Embryonic facial prominence (tissue), 1 donor: ENCODE data around the gene PRKN.

ENCODE experiments used
- DNase-seq: peaks from one replicate; pipeline ENCODE4 v3.0.0-alpha.2; 2016; ENCODE audit errors: extremely low spot score

The PRKN gene

DNA sequence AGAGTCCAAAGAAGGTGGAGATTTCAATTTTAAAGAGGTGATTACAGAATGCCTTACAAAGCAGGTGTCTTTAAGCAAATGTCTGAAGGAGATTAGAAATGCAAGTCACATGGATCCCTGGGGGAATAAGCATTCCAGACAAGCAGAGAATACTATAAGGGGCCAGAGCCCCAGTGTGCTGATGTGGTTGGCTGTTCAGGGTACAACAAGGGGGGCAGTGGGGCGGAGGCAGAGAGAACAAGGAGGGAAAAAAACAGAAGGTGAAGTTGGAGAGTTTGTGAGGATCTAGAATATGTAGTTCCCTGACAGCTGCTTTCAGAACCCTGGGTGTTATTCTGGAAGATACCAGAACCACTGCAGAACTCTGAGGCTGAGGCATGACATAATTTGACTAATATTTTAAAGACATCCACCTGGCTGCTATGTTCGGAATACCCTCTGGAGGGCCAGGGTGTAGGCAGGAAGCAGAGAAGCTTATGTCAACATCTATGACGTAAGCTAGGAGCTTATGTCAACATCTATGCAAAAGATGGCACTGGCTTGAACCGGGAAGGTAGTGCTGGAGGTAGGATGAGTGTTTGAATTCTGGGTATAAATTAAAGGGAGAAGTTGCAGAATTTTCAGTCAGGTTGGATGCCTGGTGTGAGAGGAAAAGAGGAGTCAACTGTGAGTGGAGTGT is 1177.5 kb downstream of the PRKN start:
- no peak for DNase-seq

DNA sequence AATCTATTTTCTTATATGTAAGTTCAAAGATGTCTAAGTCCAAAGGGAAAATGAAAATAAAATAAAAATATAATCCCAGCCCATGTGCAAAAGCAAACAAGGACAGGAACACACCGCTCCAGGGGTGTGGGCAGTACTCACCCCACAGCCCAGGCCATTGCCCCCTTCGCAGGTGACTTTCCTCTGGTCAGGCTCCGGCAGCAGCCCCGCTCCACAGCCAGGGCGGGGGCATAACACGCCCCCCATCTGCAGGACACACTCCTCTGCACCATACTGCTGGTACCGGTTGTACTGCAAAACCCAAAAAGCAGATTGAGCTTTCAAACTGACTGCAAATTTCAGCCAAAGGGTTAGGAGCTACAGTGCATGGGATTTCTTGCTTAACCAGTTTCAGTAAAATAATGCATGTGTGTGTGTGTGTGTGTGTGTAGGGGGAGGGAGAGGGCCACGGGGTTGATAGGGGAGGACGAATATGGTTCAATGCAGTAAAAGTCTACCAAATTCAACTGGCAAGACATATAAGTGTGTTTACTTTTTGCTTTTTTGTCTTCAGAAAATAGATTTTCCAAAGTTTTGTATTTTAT is 1178.8 kb downstream of the PRKN start:
- no peak for DNase-seq

DNA sequence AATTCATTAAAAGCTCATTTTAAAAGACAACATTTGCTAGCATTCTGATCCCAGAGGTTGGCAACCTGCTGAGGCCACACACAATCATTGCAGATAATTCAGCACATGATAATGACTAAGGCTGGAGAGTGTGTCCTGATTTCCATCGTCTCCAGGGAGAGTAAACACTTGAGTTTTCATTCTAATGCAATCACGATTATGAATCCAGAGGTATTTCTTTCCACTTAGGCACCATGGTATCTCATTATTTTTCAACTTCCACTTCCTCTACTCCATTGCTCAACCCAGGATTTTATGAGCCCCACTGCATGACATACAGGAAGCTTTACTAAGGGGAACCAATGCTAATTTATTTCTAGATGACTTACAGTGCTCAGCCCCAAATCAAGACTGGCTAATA is 1179.9 kb downstream of the PRKN start:
- DNase-seq: no peak

DNA sequence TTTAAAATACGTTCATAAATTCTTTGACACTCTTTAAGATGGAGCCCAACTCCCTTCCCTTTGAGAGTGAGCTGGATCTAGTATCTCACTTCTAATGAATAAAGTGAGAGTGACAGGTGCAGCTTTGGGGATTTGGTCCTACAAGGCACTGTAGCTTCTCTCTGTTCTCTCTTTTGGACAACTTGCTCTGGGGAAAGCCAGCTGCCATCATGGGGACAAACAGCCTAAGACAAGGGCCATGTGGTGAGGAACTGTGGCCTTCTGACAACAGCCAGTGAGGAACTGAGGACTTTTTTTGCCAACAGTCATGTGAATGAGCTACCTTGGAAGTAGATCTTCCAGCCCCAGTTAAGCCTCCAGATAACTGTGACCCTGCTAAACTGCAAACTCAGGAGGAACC is 1180.9 kb downstream of the PRKN start:
- DNase-seq: no peak

DNA sequence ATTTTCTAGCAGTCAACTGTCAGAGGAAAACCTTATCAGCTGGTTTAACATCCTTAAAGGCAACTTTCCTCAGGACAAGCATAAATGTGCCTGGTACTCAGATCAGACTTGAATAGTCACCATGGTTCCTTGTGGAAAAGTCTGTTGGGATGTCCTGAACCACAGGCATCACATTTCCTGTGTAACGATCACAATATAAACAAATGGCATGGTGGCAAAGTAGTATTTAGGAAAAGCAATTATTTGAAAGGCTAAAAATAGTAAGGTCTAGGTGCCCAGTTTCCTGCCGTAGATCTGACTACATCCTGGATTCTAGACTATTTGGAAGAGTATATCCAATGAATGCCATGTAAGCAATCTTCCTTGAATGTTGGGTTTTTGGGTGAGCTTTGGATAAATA is 1181.8 kb downstream of the PRKN start:
- DNase-seq: no peak

DNA sequence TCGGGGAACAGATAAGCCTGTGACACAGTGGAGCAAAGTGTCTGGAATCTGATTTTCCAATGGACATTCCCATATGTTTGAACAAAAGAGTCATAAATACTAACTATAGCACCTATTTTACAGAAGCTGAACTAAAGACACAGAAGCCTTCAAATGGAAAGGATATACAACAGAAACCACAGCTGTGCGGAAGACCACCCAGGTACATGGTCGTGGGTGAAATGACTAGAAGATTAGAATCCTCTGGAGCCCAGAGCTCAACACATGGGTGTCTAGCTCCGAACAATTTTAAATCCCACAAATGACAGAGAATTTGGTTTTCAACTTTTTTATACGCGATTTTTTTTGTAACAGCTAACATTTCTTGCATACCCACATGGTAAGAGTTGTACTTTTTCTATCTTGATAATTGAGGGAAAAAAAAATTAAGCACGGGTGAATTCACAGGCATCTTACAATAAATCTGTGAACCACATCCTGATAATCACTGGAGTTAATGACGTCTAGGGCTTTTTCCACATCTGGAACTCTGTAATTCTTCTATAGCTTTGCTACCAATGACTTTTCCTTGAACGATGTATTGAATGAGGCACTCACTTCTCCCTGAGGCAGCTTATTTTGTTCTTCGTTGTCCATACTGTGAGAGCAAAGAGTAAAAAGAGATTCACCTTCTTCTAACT is 1182.6 kb downstream of the PRKN start:
- no peak for DNase-seq

DNA sequence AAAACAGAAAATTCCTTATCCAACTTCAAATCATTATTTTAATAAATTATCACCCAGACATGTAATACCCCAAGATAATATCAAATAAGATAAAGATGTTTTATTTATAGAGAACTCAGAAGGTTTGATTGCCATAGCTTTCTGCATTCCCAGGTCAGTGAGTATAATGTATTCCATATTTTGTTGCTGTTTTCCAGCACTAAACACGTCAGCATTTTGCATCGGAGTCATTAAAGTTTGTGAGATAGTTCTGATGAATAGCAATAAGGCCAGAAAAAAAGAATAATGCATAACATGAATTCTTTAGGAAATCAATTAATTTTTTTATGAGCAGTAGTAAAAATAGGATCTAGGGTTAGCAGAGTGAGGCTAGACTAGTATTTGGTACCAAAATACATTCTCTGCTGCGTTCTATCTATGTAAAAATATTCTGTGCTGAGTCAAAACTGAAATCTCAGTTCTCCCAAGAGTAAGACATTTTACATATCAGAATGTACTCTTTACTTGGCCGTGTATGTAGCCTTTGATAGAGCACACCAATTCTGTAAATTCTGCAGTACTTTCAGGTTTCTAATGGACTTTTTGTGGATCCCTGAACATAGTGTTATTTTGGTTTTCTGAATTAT is 1183.8 kb downstream of the PRKN start:
- no peak for DNase-seq

DNA sequence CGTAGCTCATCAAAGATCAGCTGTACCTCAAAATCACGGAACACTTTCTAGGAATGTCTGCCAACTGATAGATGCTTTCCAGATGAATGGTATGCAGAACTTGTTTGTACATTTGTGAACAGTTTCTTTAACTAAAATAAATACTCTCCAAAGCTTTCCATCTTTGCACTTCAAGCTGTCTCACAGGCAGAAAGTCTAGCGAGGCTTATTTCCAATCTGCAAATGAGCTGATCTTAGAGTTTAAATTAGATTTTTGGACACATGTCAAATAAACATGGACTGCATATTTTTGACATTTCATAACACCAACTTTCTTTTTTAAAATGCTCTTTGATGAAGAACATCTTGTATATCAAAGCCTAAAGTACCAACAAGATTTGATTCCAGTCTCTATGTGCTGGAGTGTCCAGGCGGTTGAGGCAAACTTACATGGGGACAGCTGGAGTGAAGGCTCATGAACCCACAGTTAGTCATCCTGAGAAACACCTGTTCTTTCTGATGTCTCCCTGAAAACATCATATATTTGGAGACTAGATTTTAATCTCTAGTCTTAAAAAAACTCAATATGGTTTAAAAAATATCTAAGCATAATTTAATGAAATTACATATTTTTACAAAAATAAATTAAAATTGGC is 1185.1 kb downstream of the PRKN start:
- no peak for DNase-seq

DNA sequence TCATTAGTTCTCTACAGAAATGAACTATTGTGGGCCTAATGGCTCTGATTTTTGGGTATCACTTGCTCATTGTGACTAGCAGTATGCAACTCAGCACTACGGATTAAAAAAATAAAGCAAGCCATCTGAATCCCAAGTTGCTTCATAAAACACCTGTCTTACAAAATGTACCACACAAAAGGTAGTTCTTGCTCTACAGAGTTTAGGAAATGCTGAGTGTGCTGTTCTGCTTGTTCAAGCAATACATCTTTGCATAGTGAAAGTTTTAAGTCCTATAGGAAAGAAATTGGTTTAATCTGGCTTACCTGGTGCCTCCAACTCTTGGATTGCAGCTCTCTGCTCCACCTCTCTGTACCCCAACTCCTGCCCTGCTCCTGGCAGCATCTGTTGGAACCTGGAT is 1187.0 kb downstream of the PRKN start:
- no peak for DNase-seq

DNA sequence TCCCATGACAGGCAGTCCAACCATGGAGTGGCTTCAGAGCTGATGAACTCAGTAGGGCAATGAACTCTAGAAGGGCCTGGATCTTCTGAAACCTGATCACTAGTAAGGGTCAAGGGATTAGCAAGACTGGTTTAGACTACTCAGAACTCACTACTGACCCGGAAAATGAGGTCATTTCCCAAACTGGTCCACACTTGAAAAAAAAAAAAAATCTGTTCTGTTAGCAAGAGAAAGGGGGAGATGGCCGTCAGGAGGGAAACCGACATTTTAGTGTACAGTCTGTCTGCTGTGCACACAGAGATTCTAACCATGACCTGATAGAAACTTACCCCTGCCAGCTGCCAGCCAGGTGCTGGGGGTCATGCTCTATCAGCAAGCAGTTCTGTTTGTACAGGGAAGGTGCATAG is 1191.3 kb downstream of the PRKN start:
- DNase-seq: no peak

DNA sequence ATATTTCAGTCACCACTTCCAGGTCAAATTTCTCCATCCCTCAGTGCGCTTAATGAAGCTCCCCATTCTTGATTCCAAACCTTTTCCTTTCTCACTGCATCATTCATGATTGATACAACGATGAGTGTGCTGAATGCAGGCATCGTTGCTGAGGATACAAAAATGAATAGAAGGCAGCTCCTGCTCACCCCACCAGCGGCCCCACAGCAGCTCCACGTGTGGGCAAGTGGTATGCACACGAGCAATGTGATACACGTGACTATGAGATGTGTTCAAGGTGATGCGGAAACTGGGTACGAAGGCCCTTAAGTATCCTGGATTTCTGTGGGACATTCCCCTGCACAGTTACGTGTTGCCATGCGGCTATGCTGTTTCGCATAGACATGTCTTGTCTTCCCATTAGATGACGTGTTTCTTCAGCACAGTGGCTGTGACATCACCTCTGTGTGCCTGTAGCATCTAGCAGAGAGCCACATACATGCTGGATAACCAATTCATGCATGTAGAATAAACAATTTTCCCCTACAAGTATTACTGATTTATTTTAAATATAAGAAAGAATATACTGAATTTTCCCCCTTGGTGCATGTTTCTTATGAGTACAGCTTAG is 1193.2 kb downstream of the PRKN start:
- no peak for DNase-seq

DNA sequence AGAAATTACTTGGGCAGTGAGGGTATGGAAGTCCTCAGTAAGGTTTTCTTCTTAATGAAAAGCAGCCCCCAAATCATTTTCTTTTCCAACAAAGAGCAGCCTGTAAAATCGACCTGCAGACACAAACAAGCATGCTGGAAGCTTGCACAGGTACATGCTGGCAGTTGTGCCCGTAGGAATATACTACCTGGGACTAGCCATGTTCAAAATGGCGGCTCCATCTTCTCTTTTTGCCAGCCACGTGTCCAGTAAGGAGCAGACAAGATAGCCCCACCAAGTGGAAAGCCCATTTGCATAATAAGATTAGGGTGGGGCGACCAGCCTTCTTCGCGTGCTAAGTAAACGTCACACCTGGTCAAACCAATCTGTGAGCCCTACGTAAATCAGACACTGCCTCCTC is 1194.3 kb downstream of the PRKN start:
- no peak for DNase-seq

DNA sequence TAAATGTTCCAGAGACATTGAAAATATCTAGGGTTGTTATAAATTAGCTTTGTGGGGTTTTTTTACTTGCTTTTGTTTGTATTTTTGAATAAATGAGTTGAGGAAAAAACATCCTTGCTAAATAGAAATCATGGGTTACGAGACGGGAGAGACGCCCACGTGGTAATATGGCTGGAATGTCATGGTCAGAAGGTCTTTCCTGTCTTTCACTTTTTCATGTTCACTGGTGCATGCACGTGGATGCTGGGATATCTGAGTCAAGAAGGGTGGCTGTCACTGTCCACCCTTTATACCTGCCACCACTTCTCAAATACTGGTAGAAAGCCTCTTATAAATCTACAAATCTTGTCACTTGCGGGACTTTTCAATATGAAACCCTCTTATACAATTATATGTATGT is 1195.0 kb downstream of the PRKN start:
- no peak for DNase-seq

DNA sequence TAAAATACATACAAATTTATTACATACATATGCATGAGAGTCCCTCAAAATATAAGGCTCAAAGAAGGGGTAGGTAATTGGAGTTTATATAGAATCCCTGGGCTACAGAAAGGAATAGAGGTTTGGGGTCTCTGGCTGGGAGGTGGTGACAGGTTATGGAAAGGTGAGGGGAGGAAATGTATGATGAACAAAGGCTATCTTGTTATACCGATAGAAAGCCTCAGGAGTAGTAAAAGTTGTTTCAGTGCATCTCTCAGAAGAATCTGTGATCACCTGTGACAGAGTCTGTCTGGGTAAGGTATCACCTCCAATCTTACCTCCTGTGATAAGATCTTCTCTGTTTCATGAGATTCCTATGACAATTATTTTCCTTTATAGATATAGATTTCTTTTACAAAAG is 1200.8 kb downstream of the PRKN start:
- DNase-seq: no peak

DNA sequence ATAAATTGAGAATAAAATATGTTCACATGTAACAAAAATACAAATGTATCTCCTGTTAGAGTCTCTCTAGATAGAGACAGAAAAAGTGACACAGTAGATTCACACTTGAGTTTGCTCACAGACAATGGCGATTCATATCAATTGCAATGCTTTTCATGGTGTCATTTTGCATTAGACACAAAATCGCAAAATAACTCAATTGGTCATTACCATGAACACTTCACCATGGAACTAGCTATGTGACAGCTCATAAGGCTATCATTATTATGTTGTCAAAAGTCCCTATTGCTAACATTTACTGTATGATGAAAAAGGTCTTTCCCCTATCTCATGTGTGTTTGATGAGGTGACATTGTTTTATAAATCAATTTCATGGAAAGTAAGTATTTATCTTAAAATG is 1204.2 kb downstream of the PRKN start:
- DNase-seq: no peak

DNA sequence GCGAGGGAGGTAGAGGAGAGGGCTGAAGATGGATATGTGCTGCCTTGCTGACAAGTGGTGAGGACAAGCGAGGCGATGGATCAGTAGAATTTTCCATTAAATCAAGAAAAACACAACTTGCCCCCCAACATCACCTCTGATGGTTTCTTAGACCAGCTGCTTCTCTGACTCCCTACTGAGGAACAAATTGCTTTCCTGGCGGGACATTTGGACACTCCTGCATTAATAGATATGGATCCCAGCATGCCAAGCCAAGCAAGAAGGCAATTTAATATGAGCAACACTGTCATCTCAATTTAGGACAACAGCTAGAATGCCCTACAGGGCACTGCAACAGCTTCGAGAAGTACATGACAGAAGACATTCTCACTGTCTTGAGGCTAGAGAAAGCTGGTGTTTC is 1205.3 kb downstream of the PRKN start:
- DNase-seq: no peak

DNA sequence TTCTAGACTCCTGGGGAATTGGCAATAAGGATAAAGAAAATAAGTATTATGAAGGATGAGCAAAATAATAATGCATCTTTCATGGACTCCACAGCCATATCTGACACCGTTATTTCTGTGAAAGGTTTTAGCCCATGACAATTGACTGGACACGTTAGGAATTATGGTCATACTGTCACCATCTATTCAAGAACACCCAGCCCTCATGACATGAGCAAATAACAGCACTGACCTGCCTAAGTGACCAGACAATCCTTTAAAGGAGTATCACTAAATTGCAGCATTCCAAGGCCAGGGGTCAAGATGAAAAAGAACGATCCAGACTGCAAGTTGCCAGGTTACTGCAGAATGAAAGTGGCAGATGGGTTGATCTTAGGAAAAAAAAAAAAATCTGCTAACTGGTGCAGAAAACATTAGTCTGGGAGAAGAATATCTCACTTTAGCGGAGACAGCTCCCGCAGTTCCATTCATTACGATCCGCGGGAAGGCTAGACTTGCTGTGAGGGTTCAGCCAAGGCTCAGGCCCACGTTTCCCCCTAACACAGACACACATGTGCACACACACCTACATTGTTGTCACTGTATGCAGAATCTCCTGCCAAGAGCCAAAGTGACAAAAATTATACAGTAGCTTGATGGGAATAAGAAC is 1216.0 kb downstream of the PRKN start:
- DNase-seq: no peak

DNA sequence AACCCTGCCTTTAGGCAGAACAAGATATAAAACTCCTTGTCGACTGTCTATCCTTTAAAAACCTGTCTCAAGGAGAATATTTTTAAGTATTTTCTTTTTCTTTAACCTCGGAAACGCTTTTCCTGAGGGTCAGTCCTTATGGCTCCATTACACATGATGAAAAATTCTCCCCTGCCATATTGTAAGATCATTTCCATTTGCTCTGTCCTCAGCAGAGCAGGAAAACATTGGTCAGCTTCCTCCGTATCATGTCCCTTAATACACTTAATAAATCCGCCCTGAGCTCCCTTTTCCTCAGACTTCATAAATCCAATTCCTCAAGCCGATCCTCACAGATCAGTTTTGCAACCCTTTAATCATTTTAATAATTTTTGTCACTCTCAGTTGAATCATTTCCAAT is 1219.2 kb downstream of the PRKN start:
- no peak for DNase-seq

DNA sequence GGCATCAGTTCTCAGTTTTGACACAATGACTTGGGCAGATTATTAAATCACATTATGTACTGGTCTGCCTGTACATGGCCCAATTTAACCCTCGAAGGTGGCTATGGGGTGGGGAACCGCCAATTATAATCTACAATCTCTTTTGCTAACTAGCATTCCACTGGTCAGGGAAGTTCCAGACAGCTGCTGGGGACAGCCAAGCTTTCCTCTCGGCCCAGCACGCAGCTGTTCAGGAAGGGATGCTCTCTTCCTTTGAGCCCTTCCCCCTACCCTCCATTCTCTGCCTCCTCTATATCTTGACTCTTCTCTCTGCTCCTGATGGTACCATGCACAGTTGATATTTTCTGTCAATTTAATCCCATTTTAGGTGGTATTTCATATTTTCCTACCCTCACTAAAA is 1220.2 kb downstream of the PRKN start:
- DNase-seq: no peak

DNA sequence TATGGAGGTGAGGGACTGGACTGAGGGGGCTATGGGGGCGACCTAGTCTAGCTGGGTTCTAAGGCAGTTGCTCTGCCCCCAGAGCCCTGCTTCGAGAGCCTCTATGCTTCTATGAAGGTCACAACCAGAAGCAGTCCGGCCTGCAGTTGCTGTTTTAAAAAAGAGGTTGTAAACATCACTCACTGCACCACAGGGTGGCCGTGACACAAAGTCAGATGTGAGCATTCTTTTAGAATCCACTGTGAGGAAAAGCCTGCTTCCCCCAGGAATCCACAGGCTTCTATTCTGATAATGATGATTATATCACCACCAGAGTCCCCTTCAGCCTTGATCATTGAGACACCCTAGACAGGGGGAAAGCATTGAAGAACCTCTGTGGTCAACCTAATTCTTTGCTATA is 1224.0 kb downstream of the PRKN start:
- DNase-seq: no peak

DNA sequence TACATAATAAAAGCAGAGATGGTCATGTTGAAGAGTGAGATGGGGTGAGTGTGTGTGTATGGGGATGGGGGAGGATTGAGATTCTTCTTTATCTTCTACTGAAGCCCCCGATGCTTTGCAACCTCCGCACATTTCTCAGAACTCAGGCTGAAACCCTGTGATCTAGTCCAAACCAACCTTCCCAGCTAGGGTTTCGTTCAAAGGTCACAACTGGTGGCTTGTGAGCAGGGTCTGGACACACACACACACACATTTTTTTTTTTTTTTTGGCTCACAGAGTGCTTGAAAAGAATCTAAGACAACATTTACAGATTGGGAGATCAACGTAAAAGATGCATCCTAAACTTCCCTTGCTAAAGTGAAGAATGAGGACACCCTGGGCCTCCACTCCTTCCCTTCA is 1228.7 kb downstream of the PRKN start:
- no peak for DNase-seq

DNA sequence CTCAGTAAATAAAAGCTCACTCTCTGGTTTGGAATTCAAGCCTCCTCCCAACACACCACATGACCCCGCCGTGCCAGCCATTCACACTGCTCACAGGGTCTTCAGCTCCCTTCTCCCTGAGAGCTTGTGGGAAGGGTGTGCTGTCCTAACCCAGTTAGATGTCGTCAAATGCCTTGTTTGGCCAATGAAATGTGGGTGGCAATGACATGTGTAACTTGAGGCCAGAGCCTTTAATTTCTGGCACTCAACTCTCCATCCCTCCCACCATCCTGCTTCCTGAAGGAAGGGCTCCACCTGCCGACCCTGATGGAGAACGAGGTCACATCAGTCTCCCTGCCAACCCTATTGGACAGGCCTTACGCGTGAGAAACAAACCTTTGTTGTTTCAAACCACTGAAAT is 1229.2 kb downstream of the PRKN start:
- no peak for DNase-seq
